Naive thymus-derived CD4-positive, alpha-beta T cell (primary cell): ENCODE measurements around the gene DNMT3A. TPM values are rescaled to one million over a fixed set of nuclear protein-coding genes. Genes with fewer than 3 reads are reported as not detected.

Experiments
- microRNA-seq: library from miRNA; unstranded; fragments of <30 nt; microRNA quantifications from one replicate; pipeline ENCODE4 v1.2.0, GENCODE V29; 2022; ENCODE audit warnings: borderline microRNAs expressed
- polyA plus RNA-seq, 2 donors: library from polyadenylated mRNA; unstranded; fragments of 300-500 nt; fragmentation: Illumina TruSeq; gene quantifications; one replicate each; pipeline ENCODE4 v1.2.3, GENCODE V29; 2021
- total RNA-seq, 6 experiments: library from RNA in 5 of 6; stranded (reverse) in 5 of 6; gene quantifications; 1 replicate in 5 of 6; 2 replicates in 1 of 6; pipeline ENCODE4 v1.2.3 and lab custom pipeline; 2021 to 2026

The DNMT3A gene
- total and polyA plus RNA-seq, 7 experiments from 2014 or later: 19.4 to 117 (median 80.7) TPM

Small RNA genes lying within 50 kb of the gene (microRNA-seq; reads per million reads assigned to microRNA genes)
- 69.5 reads per million, percentile 50 among the genes with 10 or more reads in this experiment for gene MIR1301

Other genes with a start within 250 kb of the DNMT3A start
- 1 to 10 TPM; 3.5 to 7.7 (median 4.2) TPM for gene POMC, start 173.3 kb downstream of the DNMT3A start, total RNA-seq
- gene POMC, start 173.3 kb downstream of the DNMT3A start, polyA plus RNA-seq: 10 to 100 TPM in 1 of 2 donors, 1 to 10 TPM in 1; 7.9 to 10.1 TPM